HCT116 (cell line): Measurements from ENCODE around the gene TRPT1. TPM values are rescaled to one million over a fixed set of nuclear protein-coding genes. Genes with fewer than 3 reads are reported as not detected.
A peak's percentile ranks its signal among the peaks of the same experiment; 100 is the strongest.

Source experiments
- ATAC-seq: fragments of 200-7000 bp; cut with Tn5 transposase; 2 replicates; pipeline ENCODE4 v1.9.1; 2020; ENCODE audit warnings: mild to moderate bottlenecking, moderate library complexity
- BruUV-seq: library from RNA; stranded (reverse); fragments of 400-500 nt; replicated peaks from 2 replicates; lab custom pipeline; 2021; lab: Mats Ljungman, UMichigan
- CTCF ChIA-PET: fragments of 300-600 bp; sonication (Branson Sonifier 250); formaldehyde crosslinking; loops from one replicate; lab custom pipeline; 2021; ENCODE audit warnings: antibody characterized with exemption; lab: Charles Lee
- POLR2A ChIA-PET: fragments of 300-600, 350-600 bp; sonication (Branson Sonifier 250); formaldehyde crosslinking; loops from one replicate; lab custom pipeline; 2021; ENCODE audit warnings: antibody characterized with exemption; lab: Charles Lee
- RAD21 ChIA-PET, 2 experiments: fragments of 300-600 bp; sonication (Branson Sonifier 250); formaldehyde crosslinking; loops; one replicate each; lab custom pipeline; 2023; ENCODE audit warnings: low total read pairs in 2 of 2; ENCODE audit not compliant: uncharacterized antibody in 2 of 2, unreplicated experiment in 2 of 2, low non-redundant PET in 1 of 2; lab: Charles Lee
- DNase-seq: peaks from one replicate; pipeline ENCODE4 v3.0.0-alpha.2; 2010; ENCODE audit warnings: low read depth, low spot score
- H2AFZ ChIP-seq: fragments of 200-600 bp; shearing (Covaris generic), sonication (generic); 2 replicates; pipeline ENCODE4 v1.6.1; 2017; ENCODE audit warnings: low read depth, mixed run types, mixed read lengths, antibody characterized with exemption, low read length; ENCODE audit not compliant: poor library complexity, severe bottlenecking
- H3K27ac ChIP-seq: 2 replicates; pipeline ENCODE4 v1.5.1; 2012; ENCODE audit warnings: low read depth, low read length
- H3K27me3 ChIP-seq: fragments of 200-600 bp; sonication (generic); 2 replicates; pipeline ENCODE4 v1.6.1; 2016; ENCODE audit warnings: mixed run types, low read length, mixed read lengths; ENCODE audit not compliant: insufficient read depth
- H3K36me3 ChIP-seq, 2 experiments: fragments of 200-500 bp in 1 of 2; fragments of 200-600 bp in 1 of 2; sonication (Bioruptor generic) in 1 of 2; sonication (generic) in 1 of 2; 2 replicates each; pipeline versions ENCODE4 v1.5.1 to v1.6.1; 2014 to 2016; ENCODE audit warnings: low read length in 2 of 2, inconsistent platforms in 1 of 2, mixed read lengths in 1 of 2, mixed run types in 1 of 2; ENCODE audit not compliant: insufficient read depth in 2 of 2, control insufficient read depth in 1 of 2
- H3K4me1 ChIP-seq, 2 experiments: fragments of 200-600 bp in 1 of 2; sonication (generic) in 1 of 2; 2 replicates each; pipeline versions ENCODE4 v1.5.1 to v1.6.1; 2012 to 2017; ENCODE audit warnings: low read length in 2 of 2, inconsistent platforms in 1 of 2, mild to moderate bottlenecking in 1 of 2, mixed read lengths in 1 of 2, mixed run types in 1 of 2, moderate library complexity in 1 of 2; ENCODE audit not compliant: insufficient read depth in 2 of 2, control insufficient read depth in 1 of 2
- H3K4me2 ChIP-seq: fragments of 200-600 bp; sonication (generic); 2 replicates; pipeline ENCODE4 v1.6.1; 2017; ENCODE audit warnings: mixed run types, low read length, mixed read lengths
- H3K4me3 ChIP-seq, 2 experiments: fragments of 200-600 bp in 1 of 2; sonication (generic) in 1 of 2; replicated peaks in 1 of 2; 2 replicates each; pipeline ENCODE4 v1.5.1; 2011 to 2016; ENCODE audit warnings: low read length in 2 of 2, control low read depth in 1 of 2, low read depth in 1 of 2, mild to moderate bottlenecking in 1 of 2, mixed read lengths in 1 of 2, mixed run types in 1 of 2
- H3K79me2 ChIP-seq: fragments of 200-600 bp; sonication (generic); 2 replicates; pipeline ENCODE4 v1.6.1; 2017; ENCODE audit warnings: mild to moderate bottlenecking, mixed run types, low read length, moderate library complexity, mixed read lengths; ENCODE audit not compliant: insufficient read depth
- H3K9ac ChIP-seq: fragments of 200-600 bp; sonication (generic); 2 replicates; pipeline ENCODE4 v1.6.1; 2016; ENCODE audit warnings: low read length, mixed read lengths
- H3K9me2 ChIP-seq: fragments of 200-600 bp; sonication (generic), shearing (Covaris generic); 2 replicates; pipeline ENCODE4 v1.6.1; 2017; ENCODE audit warnings: mixed run types, mild to moderate bottlenecking, moderate library complexity; ENCODE audit not compliant: insufficient read depth
- H3K9me3 ChIP-seq, 2 experiments: fragments of 200-500 bp in 1 of 2; fragments of 200-600 bp in 1 of 2; sonication (Bioruptor generic) in 1 of 2; sonication (generic) in 1 of 2; 2 replicates each; pipeline ENCODE4 v1.6.1; 2014 to 2017; ENCODE audit warnings: low read length in 2 of 2, mixed read lengths in 2 of 2, inconsistent platforms in 1 of 2, low read depth in 1 of 2, mild to moderate bottlenecking in 1 of 2, mixed run types in 1 of 2, moderate library complexity in 1 of 2; ENCODE audit not compliant: control insufficient read depth in 1 of 2, insufficient read depth in 1 of 2
- H4K20me1 ChIP-seq: fragments of 200-600 bp; sonication (generic), shearing (Covaris generic); 2 replicates; pipeline ENCODE4 v1.6.1; 2017; ENCODE audit warnings: mixed run types, mild to moderate bottlenecking, moderate library complexity; ENCODE audit not compliant: insufficient read depth
- FOSL1 ChIP-seq: IDR thresholded peaks from 2 replicates; pipeline ENCODE4 v1.6.1; 2012; ENCODE audit warnings: low read depth
- POLR2AphosphoS5 ChIP-seq: IDR thresholded peaks from 2 replicates; pipeline ENCODE4 v1.6.1; 2011; ENCODE audit warnings: mild to moderate bottlenecking, low read depth, low read length, moderate library complexity
- TCF7L2 ChIP-seq: IDR thresholded peaks from 2 replicates; pipeline ENCODE4 v1.7.0; 2011; ENCODE audit warnings: borderline replicate concordance, inconsistent platforms; ENCODE audit not compliant: insufficient read depth, insufficient read length; ENCODE audit errors: extremely low read depth
- YY1 ChIP-seq: IDR thresholded peaks from 2 replicates; pipeline ENCODE4 v1.6.1; 2011; ENCODE audit warnings: low read length, low read depth, moderate library complexity, mild to moderate bottlenecking; ENCODE audit not compliant: insufficient replicate concordance; ENCODE audit errors: extremely low read depth
- ZFX ChIP-seq: fragments of 450-650 bp; IDR thresholded peaks from 2 replicates; pipeline ENCODE4 v1.6.1; 2017
- intact Hi-C: fragments of 100-400 bp; cut with micrococcal nuclease; formaldehyde crosslinking; loops from 2 replicates; pipeline ENCODE4 v1.10.0; 2022
- total RNA-seq: library from RNA; stranded (reverse); gene quantifications from one replicate; pipeline ENCODE4 v1.2.1, GENCODE V29; 2021; ENCODE audit not compliant: unreplicated experiment
- TF ChIP-seq, protein P1 (sequence below): IDR thresholded peaks from 2 replicates; pipeline ENCODE4 v1.6.1; 2011; ENCODE audit warnings: mild to moderate bottlenecking, low read length, moderate library complexity; ENCODE audit not compliant: insufficient replicate concordance; ENCODE audit errors: extremely low read depth

Gene TRPT1
- total RNA-seq, 1 experiment from 2014 or later, result 43.2 TPM

DNA sequence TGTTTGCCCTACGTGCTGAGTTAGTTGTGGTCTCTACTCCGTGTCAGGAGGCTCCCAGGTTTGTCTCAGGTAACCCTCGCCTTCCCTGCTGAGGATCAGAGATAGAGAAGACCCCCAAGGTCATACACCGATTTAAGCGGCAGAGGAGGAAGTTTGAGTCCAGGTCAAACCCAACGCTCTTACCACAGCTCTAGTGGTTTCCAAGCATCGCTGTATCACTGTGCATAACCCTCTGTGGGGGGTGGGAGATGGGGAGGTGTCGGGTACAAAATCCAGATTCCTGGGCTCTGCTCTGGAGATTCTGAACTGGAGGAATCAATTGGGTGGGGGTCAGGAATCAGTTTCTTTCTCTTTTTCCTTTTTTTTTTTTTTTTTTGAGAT is 5.0 kb upstream of the TRPT1 start:
- Histone ChIP-seq H3K9ac (peak overlapping the region; percentile 88), H3K9me2 (no peaks in the 10 kb centered on the region), H3K4me2 (peak overlapping the region; percentile 99), H3K27me3 (no peaks in the 10 kb centered on the region), H3K4me1 (peaks cover 30 to 71% of the 10 kb centered on the region in 2 experiments), H3K79me2 (peaks cover 20% of the 10 kb centered on the region), H4K20me1 (no peaks in the 10 kb centered on the region), H3K27ac (peak overlapping the region; percentile 61), H3K9me3 (no peaks in the 10 kb centered on the region)
- POLR2A ChIA-PET, result interaction anchor here (1.1 to 3.1 kb wide), 3 partner anchors 8 to 52 kb away, joined by 3 to 11 read pairs (median 4); partner anchors contain the start of gene FKBP2
- no peak for ATAC-seq
- intact Hi-C loops, result no loop called here
- TF ChIP-seq TCF7L2, result no peak
- TF ChIP-seq, all 23 proteins: peak for 0
- H3K36me3 ChIP-seq, result no peaks in the 10 kb centered on the region
- ChIA-PET RAD21 (no interaction called here), CTCF (no interaction called here)
- H2AFZ ChIP-seq, result no peak overlapping the region
- DNase-seq, result no peak
- BruUV-seq, result no TSS peak
- peak overlapping the region; percentile 71 to 89 for H3K4me3 ChIP-seq

DNA sequence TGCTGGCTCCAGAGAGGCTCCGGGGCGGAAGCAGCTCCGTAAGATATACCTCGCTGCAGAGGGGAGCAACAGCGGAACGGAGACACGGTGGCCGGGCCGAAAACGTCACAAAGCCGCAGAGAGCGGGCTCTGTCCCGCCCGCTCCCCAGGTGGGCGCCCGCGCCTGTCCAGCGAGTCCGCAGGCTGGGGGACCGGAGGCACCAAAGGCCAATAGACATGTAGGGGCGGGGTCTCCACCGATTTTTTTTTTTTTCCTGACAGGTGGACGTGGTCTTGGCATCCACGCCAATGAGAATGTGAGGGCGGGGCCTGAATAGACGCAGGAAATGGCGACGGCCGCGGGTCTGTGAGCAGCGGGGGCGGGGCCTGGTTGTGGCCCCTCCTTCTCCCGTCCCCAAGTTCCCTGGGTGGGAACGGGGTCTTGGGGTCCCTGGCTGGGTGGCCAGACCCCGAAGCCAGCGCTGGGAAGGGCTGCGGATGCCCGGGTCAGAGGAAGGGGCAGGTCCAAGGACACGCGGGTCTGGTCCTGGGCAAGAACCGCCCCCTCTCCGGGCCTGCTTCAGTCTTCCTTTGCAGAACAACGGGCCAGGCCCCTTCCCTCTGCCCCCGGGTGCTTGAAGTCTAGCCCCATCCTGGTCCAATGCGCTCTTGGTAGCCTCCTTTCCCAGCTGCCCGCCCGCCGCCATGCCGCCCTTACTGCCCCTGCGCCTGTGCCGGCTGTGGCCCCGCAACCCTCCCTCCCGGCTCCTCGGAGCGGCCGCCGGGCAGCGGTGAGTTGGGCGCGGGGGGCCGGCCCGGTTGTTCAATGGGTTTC is 4.4 kb upstream of the TRPT1 start, which contains the start of gene DNAJC4:
Gene DNAJC4 (plus strand): TSS at position 378 of the 814 bp plus-strand sequence. CDS start 307 bp downstream, at position 685.
- no TSS peak for BruUV-seq
- peak; percentile 41 for ATAC-seq
- intact Hi-C loops, result no loop called here
- RAD21 ChIA-PET, result no interaction called here
- H3K79me2 ChIP-seq, result peaks cover 16% of the 10 kb centered on the region
- H2AFZ ChIP-seq, result no peak within 1 kb of the TSS
- peak within 1 kb of the TSS; percentile 88 for H3K9ac ChIP-seq
- no peaks in the 10 kb centered on the region for H3K9me2 ChIP-seq
- H3K27ac ChIP-seq, result peak within 1 kb of the TSS; percentile 61
- H3K9me3 ChIP-seq, result no peaks in the 10 kb centered on the region
- H3K4me2 ChIP-seq, result peak within 1 kb of the TSS; percentile 99
- POLR2A ChIA-PET, result interaction anchor here (1.1 to 1.2 kb wide), 2 partner anchors 9 to 53 kb away, joined by 3 to 4 read pairs; no protein-coding TSS in a partner anchor
- peak; percentile 89 for DNase-seq
- peak within 1 kb of the TSS; percentile 71 to 89 for H3K4me3 ChIP-seq
- no peaks in the 10 kb centered on the region for H3K36me3 ChIP-seq
- TF ChIP-seq YY1 (peak; percentile 79), TCF7L2 (no peak), POLR2AphosphoS5 (peak; percentile 84), ZFX (peak; percentile 61; the same call in 1 of the 2 replicates), FOSL1 (no peak)
- TF ChIP-seq, protein P1, sequence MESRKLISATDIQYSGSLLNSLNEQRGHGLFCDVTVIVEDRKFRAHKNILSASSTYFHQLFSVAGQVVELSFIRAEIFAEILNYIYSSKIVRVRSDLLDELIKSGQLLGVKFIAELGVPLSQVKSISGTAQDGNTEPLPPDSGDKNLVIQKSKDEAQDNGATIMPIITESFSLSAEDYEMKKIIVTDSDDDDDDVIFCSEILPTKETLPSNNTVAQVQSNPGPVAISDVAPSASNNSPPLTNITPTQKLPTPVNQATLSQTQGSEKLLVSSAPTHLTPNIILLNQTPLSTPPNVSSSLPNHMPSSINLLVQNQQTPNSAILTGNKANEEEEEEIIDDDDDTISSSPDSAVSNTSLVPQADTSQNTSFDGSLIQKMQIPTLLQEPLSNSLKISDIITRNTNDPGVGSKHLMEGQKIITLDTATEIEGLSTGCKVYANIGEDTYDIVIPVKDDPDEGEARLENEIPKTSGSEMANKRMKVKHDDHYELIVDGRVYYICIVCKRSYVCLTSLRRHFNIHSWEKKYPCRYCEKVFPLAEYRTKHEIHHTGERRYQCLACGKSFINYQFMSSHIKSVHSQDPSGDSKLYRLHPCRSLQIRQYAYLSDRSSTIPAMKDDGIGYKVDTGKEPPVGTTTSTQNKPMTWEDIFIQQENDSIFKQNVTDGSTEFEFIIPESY, result peak; percentile 5
- TF ChIP-seq, all 23 proteins: peak for 4
- Histone ChIP-seq H4K20me1 (no peaks in the 10 kb centered on the region), H3K4me1 (peaks cover 27 to 67% of the 10 kb centered on the region in 2 experiments), H3K27me3 (no peaks in the 10 kb centered on the region)
- CTCF ChIA-PET, result no interaction called here
